ENCODE measurements around the gene BCL7A. TPM values are rescaled to one million over a fixed set of nuclear protein-coding genes. Genes with fewer than 3 reads are reported as not detected.
A peak's percentile ranks its signal among the peaks of the same experiment; 100 is the strongest.

Gene BCL7A
- total RNA-seq, 1 donor from 2014 or later = 6.0 TPM

GRCh38 chr12:121996945-121997612 is 24.6 kb upstream of the BCL7A start:
- DNase-seq (ENCODE audit: low read depth in 2 of 2) = no peak

- DNase-seq (ENCODE audit: low read depth in 2 of 2) = no peak
Observed at GRCh38 chr12:122001466-122002209, 20.0 kb upstream of the BCL7A start.

GRCh38 chr12:122003651-122004611 is 17.8 kb upstream of the BCL7A start:
- no peak for DNase-seq (ENCODE audit: low read depth in 2 of 2)

- DNase-seq (ENCODE audit: low read depth in 2 of 2) = no peak
Observed at GRCh38 chr12:122004633-122005071, 17.0 kb upstream of the BCL7A start.

- DNase-seq (ENCODE audit: low read depth in 2 of 2) = no peak
Observed at GRCh38 chr12:122005252-122005776, 16.4 kb upstream of the BCL7A start.

GRCh38 chr12:122006186-122006926 is 15.3 kb upstream of the BCL7A start:
- no peak for DNase-seq (ENCODE audit: low read depth in 2 of 2)

- DNase-seq (ENCODE audit: low read depth in 2 of 2) = no peak
Observed at GRCh38 chr12:122009741-122010140, 11.9 kb upstream of the BCL7A start.

GRCh38 chr12:122012184-122012583 is 9.5 kb upstream of the BCL7A start:
- DNase-seq (ENCODE audit: low read depth in 2 of 2) = no peak

- no peak for DNase-seq (ENCODE audit: low read depth in 2 of 2)
Observed at GRCh38 chr12:122013136-122013535, 8.5 kb upstream of the BCL7A start.

GRCh38 chr12:122013791-122014590 is 7.7 kb upstream of the BCL7A start:
- no peak for DNase-seq (ENCODE audit: low read depth in 2 of 2)

GRCh38 chr12:122014781-122015180 is 6.9 kb upstream of the BCL7A start:
- no peak for DNase-seq (ENCODE audit: low read depth in 2 of 2)

- no peak for DNase-seq (ENCODE audit: low read depth in 2 of 2)
Observed at GRCh38 chr12:122018457-122018856, 3.2 kb upstream of the BCL7A start.

GRCh38 chr12:122018937-122019336 is 2.7 kb upstream of the BCL7A start:
- DNase-seq (ENCODE audit: low read depth in 2 of 2) = no peak

- DNase-seq (ENCODE audit: low read depth in 2 of 2) = no peak
Observed at GRCh38 chr12:122020795-122021192, 890 bp upstream of the BCL7A start.

GRCh38 chr12:122021193-122021821 is 377 bp upstream of the BCL7A start:
- DNase-seq (ENCODE audit: low read depth in 2 of 2) = peak in 1 of 2 donors; percentile 17

- peak in 1 of 2 donors; percentile 29 for DNase-seq (ENCODE audit: low read depth in 2 of 2)
Observed at GRCh38 chr12:122022393-122023338, 982 bp downstream of the BCL7A start.

- DNase-seq (ENCODE audit: low read depth in 2 of 2) = peak; percentile 57 to 88
Observed at GRCh38 chr12:122023339-122024131, 1.9 kb downstream of the BCL7A start.

Measured in dermis microvascular lymphatic vessel endothelial cell (primary cell).